SU-DHL-6 (cell line): ENCODE data around the gene CHRFAM7A.
"Not testable (repeated sequence)": the region's sequence is repeated elsewhere in the genome, so short reads cannot be mapped to it uniquely, and the experiment has no call there.

Experiments used
- EZH2phosphoT487 ChIP-seq: fragments of 200-600 bp; sonication (generic), shearing (Covaris generic); conservative IDR thresholded peaks from 2 replicates; pipeline ENCODE4 v1.6.1; 2018; ENCODE audit warnings: mild to moderate bottlenecking, antibody characterized with exemption, low read length, moderate library complexity, mixed read lengths
- TF ChIP-seq, protein P1 (sequence below): fragments of 200-600 bp; sonication (generic); IDR thresholded peaks from one replicate; pipeline ENCODE4 v1.5.1; 2017; ENCODE audit warnings: antibody characterized with exemption, mild to moderate bottlenecking, low read length, moderate library complexity; ENCODE audit not compliant: insufficient read depth, poor library complexity, severe bottlenecking

DNA sequence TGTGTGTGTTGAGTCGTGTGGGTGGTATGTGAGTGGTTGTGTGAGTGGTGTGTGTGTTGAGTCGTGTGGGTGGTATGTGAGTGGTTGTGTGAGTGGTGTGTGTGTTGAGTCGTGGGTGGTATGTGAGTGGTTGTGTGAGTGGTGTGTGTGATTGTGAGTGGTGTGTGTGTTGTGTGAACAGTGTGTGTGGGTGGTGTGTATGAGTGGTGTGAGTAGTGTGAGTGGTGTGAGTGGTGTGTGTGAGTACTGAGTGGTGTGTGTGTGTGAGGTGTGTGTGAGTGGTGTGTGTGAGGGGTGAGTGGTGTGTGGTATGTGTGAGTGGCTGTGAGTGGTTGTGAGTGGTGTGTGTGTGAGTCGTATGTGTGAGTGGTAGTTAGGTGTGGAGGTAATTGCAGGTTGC, 17.5 kb downstream of the CHRFAM7A start:
- TF ChIP-seq, protein P1, sequence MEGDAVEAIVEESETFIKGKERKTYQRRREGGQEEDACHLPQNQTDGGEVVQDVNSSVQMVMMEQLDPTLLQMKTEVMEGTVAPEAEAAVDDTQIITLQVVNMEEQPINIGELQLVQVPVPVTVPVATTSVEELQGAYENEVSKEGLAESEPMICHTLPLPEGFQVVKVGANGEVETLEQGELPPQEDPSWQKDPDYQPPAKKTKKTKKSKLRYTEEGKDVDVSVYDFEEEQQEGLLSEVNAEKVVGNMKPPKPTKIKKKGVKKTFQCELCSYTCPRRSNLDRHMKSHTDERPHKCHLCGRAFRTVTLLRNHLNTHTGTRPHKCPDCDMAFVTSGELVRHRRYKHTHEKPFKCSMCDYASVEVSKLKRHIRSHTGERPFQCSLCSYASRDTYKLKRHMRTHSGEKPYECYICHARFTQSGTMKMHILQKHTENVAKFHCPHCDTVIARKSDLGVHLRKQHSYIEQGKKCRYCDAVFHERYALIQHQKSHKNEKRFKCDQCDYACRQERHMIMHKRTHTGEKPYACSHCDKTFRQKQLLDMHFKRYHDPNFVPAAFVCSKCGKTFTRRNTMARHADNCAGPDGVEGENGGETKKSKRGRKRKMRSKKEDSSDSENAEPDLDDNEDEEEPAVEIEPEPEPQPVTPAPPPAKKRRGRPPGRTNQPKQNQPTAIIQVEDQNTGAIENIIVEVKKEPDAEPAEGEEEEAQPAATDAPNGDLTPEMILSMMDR, result not testable (repeated sequence)
- not testable (repeated sequence) for TF ChIP-seq EZH2phosphoT487
